DLD1 (cell line): ENCODE measurements around the gene IL4.

Experiments
- in situ Hi-C: cut with HindIII; loops from 2 replicates; pipeline ENCODE4 v1.10.0; 2017; ENCODE audit warnings: low sequenced_read_pairs

The IL4 gene

DNA sequence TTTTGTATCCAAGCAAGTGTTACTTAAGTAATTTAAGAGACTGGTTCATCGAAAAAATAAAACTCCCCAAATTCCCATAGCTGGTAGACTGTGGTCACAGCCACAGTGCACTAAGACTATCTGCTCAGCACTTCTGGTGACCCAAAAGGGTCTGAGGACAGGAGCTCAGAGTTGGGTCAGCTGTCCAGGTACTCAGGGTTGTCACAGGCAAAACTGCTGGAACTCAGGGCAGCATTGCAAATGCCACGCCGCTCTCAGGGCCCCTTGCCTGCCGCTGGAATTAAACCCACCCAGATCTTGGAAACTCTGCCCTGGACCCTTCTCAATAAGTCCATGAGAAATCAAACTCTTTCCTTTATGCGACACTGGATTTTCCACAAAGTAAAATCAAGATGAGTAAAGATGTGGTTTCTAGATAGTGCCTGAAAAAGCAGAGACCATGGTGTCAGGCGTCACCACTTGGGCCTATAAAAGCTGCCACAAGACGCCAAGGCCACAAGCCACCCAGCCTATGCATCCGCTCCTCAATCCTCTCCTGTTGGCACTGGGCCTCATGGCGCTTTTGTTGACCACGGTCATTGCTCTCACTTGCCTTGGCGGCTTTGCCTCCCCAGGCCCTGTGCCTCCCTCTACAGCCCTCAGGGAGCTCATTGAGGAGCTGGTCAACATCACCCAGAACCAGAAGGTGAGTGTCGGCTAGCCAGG is 16.0 kb upstream of the IL4 start, which contains the start of gene IL13:
Gene IL13, plus strand, starts transcription at position 498 of the 705 bp plus-strand sequence. Its CDS starts 14 bp downstream, at position 512.
- in situ Hi-C loops: no loop called here

DNA sequence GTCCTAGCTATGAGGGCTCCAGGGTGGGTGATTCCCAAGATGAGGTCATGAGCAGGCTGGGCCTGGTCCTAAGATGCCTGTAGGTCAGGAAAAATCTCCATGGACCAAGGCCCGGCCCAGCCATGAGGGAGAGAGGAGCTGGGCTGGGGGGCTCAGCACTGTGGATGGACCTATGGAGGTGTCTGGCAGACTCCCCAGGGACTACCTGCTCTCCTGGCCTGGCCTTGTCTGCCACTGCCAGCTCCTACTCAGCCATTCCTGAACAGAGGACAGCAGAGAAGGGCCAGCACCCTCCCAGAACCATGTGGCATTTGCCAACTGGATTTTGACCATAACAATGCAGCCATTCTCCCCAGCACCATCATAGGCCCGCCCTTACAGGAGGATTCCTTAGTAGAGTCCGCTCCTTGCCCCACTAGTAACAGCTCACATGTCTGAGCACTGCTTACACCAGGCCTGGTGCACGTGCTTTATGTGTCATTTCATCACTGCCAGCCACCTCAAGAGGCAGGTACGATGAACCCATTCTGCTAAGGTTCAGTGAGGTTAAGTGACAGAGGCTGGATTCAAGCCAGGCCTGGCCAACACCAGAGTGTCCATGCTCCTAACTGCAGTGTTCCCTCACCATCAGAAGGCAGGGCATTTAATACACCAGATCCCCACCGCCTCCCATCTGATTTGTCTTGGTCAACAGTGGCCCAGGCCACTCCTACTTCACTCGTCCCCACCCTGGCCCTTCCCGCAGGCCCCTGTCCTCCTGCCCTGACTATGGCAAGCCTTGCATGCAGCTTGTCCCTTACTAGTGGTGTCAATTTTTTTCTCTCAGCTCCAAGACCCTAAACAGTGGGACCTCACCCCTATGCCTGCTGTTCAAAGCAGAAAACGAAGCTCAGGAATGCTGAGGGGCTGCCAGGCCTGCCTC is 15.1 kb upstream of the IL4 start:
- in situ Hi-C loops: no loop called here

DNA sequence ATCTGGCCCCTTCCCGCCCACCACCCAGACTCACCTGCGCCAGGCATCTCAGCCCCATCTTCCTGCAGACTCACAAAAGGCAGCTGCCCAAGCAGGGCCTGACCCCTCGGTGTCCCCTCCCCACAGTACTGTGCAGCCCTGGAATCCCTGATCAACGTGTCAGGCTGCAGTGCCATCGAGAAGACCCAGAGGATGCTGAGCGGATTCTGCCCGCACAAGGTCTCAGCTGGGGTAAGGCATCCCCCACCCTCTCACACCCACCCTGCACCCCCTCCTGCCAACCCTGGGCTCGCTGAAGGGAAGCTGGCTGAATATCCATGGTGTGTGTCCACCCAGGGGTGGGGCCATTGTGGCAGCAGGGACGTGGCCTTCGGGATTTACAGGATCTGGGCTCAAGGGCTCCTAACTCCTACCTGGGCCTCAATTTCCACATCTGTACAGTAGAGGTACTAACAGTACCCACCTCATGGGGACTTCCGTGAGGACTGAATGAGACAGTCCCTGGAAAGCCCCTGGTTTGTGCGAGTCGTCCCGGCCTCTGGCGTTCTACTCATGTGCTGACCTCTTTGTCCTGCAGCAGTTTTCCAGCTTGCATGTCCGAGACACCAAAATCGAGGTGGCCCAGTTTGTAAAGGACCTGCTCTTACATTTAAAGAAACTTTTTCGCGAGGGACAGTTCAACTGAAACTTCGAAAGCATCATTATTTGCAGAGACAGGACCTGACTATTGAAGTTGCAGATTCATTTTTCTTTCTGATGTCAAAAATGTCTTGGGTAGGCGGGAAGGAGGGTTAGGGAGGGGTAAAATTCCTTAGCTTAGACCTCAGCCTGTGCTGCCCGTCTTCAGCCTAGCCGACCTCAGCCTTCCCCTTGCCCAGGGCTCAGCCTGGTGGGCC is 13.9 kb upstream of the IL4 start:
- in situ Hi-C loops: no loop called here

- in situ Hi-C loops: no loop called here
Measured at GRCh38 chr5:132661231-132662003, 12.4 kb upstream of the IL4 start.

DNA sequence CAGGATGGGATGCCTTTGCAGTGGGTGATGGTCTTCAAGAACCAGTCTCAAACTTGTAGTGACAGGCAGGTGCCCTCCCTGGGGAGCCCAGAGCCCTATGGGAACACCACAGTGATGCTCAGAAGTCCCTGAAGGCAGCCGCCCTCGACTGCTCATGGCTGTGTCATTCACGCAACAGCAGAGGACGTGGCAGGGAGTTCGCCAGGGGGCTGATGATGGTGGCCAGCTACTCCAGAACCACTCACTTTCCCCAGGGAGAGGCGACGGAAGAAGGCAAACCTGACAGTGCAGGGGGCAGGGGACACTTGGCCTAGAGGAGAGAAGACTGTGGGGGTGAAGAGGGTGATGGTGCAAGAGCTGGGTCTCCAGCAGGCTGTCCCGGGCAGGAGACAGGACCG is 11.8 kb upstream of the IL4 start:
- in situ Hi-C loops: no loop called here

- in situ Hi-C loops: no loop called here
Measured at GRCh38 chr5:132662925-132663770, 10.6 kb upstream of the IL4 start.

DNA sequence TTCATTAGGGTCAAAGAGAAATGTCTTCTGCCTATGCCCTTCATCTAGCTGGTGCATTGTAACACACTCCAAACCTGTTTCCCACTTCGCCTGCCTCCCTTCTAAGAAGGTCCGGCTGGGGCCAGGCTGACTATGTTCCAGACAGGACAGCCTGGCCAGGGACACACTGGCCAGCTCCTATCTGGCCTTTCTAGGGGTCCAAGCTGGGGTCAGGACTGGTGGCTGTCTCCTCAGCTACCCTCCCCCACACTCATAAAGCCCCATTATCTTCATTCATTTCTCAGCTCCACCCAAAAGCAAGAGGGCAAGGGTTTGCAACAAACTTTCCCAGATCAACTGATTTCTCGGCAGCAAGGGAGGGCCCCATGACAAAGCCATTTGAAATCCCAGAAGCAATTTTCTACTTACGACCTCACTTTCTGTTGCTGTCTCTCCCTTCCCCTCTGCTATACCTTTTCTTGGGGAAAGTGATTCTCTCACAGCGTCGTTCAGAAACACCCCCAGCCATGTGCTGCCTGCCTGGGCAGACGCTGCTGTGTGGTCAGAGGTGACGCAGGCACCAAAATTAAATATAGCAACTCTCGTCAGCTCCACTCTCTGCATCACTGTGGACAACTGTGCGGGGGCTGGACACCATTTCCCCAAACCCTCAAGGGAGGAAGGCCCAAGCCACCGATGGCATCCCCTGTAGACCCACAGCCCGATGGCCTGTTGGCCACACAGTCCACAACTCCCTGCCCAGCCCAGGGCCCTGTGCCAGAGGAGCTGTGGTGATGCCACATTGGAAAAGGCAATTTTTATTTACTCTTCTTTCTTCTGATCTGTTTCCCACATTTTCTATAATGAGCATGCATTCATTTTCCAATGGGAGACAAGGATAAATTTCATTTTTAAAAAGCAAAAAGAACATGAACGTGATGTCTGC is 9.8 kb upstream of the IL4 start:
- in situ Hi-C loops: no loop called here

- in situ Hi-C loops: no loop called here
Measured at GRCh38 chr5:132664696-132665209, 9.0 kb upstream of the IL4 start.

DNA sequence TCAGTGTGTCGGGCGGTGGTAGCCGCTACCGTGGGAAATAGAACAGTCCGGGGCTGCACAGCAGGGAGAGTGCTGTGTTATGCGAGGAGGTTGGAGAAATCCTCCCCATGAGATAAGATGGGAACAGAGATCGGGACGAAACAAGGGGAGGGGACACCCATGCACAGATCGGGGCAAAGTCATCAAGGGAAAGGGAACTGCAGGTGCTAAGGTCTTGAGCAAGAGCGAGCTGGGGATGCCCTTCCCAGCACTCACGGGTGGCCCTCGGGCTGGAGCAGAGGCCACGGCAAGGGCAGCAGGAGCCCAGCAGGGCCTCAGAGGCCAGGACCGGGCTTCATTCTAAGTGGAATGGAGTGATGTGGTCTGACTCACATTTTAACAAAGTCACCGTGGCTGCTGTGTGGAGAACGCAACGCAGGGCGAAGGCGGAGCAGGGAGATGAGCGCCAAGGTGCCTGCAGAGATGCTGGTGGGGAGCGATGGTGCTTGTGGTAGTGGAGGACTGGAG is 8.2 kb upstream of the IL4 start:
- in situ Hi-C loops: no loop called here

DNA sequence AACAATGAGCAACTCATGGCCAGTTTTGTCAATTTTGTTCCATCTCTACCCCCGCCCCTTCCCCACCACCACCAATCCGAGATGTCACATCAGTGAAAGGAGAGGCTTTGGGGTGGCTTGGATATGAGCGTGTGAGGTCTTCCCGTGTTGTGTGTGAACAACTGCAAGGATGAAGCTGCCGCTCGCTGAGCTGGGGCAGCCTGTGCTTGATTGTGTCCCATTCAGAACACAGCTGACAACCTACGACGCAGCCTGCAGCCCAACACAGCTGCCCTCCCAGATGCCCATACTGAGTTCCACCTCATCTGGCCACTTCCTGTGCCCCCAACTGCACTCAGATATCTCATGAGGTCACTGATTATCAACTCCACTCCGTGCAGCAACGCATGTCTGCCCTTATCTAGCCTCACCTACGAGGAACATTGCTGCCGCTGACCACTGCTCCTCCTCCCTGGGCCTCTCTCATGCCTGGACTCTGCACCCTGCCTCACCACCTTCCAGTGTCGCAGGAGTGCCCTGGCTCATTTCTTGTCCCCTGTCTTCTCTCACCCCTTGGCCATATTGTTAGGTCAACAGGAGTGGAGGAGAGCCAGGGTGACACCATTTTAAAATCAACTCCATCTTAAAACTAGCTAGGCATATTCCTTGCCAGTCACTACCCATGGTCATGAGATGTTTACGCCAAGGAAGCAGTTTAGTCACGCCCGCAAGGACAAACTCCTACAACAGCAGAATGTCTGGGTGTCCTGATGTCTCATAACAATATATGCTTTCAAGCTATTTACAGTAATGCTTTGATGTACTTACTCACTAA is 7.3 kb upstream of the IL4 start:
- in situ Hi-C loops: no loop called here

GRCh38 chr5:132667309-132667708 is 6.5 kb upstream of the IL4 start:
- in situ Hi-C loops: no loop called here

- in situ Hi-C loops: no loop called here
Measured at GRCh38 chr5:132667761-132668705, 5.8 kb upstream of the IL4 start.

DNA sequence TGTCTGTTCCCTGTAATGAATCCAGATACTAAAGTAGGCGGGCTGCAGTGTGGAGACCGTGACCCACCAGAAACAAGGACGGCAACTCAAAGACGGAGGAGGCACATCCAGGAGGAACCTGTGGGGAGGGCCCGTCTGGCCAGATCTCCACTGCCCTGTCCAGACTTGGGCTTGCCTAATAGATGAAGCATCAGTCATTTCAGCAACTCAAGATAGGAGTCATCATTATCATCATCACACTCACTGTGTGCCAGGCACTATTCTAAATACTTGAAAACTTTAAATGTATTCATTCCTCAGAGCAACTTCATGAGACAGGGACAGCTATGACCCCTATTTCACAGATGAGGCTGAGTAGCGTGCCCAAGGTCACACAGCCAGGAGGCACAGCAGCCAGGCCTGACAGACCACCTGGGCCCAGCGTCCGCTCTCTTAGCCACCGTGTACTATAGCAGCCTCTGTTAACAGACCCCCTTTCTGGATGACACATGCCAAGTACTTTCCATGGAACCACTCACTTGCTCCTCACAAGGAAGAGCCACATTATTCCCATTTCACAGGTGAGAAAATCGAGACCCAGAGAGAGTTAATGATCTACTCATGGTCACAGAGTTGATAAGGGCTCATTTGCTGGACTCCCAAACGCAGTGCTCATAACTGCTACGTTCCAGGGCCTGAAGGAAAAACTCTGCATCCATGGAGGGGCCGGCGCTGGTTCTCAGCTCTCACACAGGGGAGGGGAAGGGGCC is 4.9 kb upstream of the IL4 start:
- in situ Hi-C loops: no loop called here

GRCh38 chr5:132669455-132669820 is 4.4 kb upstream of the IL4 start:
- in situ Hi-C loops: no loop called here
